ENCODE results near the gene NCOA6. TPM values are rescaled to one million over a fixed set of nuclear protein-coding genes. Genes with fewer than 3 reads are reported as not detected.

Gene NCOA6
- 9.1 and 10.2 TPM in 2 replicates for total RNA-seq

GRCh38 chr20:34825530-34826362, at the start of gene NCOA6:
Gene NCOA6, minus strand, starts transcription at chr20:34825651. Its CDS starts 43,296 bp downstream, at chr20:34782355.

DNA sequence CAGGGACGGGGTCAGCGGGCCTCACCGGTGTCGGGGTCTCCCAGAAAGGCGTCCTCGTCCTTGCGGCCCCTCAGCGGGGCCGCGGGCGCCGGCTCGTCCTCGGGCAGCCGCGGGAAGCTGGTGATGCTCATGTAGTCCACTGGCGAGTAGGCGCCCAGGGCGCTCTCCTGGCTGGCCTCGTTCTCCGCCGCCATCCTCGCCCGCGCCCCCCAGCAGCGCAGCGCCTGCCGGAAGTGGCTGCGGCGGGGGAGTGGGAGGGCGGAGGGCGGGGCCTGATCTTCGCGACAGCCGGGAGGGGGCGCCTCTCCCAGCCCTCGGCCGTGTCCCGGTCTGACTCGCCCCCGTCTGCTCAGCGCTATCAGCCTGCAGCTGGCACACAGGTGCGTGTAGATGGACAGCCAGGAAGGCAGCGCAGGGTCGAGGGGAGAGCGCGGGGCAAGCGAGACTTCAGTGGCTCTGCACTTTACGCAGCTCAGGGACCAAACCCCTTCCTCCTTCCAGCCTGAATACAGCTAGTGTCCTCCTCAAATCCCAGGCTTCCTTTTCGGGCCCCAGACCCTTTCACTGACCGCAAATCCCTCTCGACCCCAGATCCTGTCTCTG, 47.3 kb upstream of the NCOA6 start, which contains the start of gene GGT7:
Gene GGT7, minus strand, starts transcription at position 235 of the 603 bp plus-strand sequence. Its CDS starts 41 bp downstream, at position 194.

DNA sequence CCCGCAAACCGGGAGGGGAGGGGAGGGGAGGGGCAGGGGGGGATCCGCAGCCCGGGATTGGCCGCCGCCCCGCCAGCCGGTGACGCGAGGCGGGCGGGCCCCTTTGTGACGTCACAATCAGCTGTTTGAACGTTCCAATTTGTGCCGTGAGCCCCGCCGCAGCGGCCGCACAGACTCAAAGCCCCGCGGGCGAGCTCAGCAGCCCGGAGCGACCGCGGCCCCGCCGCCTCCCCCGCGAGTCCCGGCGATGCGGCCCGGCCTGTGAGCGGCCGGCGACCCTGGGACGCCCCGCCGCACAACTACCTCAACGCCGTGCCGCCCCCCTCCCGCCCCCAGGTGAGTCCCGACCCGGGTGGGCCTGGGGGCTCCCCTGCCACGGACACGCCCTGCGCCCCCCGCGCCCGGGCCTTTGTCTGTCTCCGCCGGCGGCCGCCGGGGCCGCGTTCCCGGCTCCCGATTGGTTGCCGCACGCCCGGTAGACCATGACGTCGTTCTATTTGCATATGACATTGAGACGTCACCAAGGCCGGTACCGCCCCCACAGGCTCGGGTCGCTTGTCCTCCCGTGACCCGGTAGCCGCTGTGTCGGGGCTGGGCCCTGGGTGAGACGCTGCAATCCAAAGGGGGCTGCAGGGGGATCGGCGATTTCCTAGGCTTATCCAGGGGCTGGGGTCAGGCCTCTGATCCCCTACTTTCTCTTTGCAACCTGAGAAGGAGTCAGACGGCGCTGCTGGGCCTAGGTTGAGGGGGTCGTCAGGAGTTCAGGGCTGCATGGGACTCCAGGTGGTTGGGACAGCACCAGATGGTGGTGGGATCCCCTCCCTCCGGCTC, 121.1 kb downstream of the NCOA6 start, which contains the start of gene TP53INP2:
Gene TP53INP2, plus strand, starts transcription at position 168 of the 831 bp plus-strand sequence. CDS start 4,396 bp downstream, outside the sequence.

GRCh38 chr20:34676642-34677373, 148.6 kb downstream of the NCOA6 start, which contains the start of gene PIGU:
Gene PIGU, minus strand, starts transcription at chr20:34677092. Its CDS starts 7 bp downstream, at chr20:34677085.

Small RNAs within 50 kb of the gene (small RNA-seq; reads per million reads assigned to genes)
- not detected for gene AL118520.1

Other genes starting within 250 kb of the NCOA6 start
- gene PIGU, start 148.6 kb downstream of the NCOA6 start, total RNA-seq, result 10.8 and 14.4 TPM in 2 replicates
- gene TP53INP2, start 121.3 kb downstream of the NCOA6 start, total RNA-seq, result 6.2 and 8.9 TPM in 2 replicates
- gene GGT7, start 47.2 kb upstream of the NCOA6 start, total RNA-seq, result 2.4 and 2.9 TPM in 2 replicates
- gene ACSS2, start 51.0 kb upstream of the NCOA6 start, total RNA-seq, result 37.0 and 40.5 TPM in 2 replicates
- 53.8 and 53.9 TPM in 2 replicates for gene GSS, start 130.2 kb upstream of the NCOA6 start, total RNA-seq
- gene MYH7B, start 130.2 kb upstream of the NCOA6 start, total RNA-seq, result not detected in 2 replicates